H1 (cell line): Measurements from ENCODE around the gene RMND1.

Experiments used
- CEBPB ChIP-seq: IDR thresholded peaks from 2 replicates; pipeline ENCODE4 v1.6.1; 2012; ENCODE audit warnings: low read depth, low read length
- FOSL1 ChIP-seq: IDR thresholded peaks from 2 replicates; pipeline ENCODE4 v1.6.1; 2011; ENCODE audit warnings: mild to moderate bottlenecking, low read depth, low read length, moderate library complexity; ENCODE audit not compliant: insufficient read depth
- JUN ChIP-seq: IDR thresholded peaks from 2 replicates; pipeline ENCODE4 v1.6.1; 2011; ENCODE audit warnings: low read depth, mild to moderate bottlenecking, improper control_type of control experiment, low read length
- NRF1 ChIP-seq: IDR thresholded peaks from 2 replicates; pipeline ENCODE4 v1.6.1; 2011; ENCODE audit warnings: mild to moderate bottlenecking, low read depth, low read length, improper control_type of control experiment
- POLR2A ChIP-seq, 2 experiments: IDR thresholded peaks; 1 replicate in 1 of 2; 2 replicates in 1 of 2; pipeline ENCODE4 v1.6.1; 2011; ENCODE audit warnings: low read depth in 2 of 2, low read length in 2 of 2, mild to moderate bottlenecking in 2 of 2; ENCODE audit errors: control extremely low read depth in 1 of 2
- TCF12 ChIP-seq: IDR thresholded peaks from 2 replicates; pipeline ENCODE4 v1.6.1; 2011; ENCODE audit warnings: low read depth, mild to moderate bottlenecking, low read length

- no peak for TF ChIP-seq TCF12
- TF ChIP-seq FOSL1, result no peak
- no peak for TF ChIP-seq CEBPB
- no peak for TF ChIP-seq POLR2A (IDR thresholded peaks at IDR 0.05; ENCODE audit: control extremely low read depth in 1 of 2, low read depth in 2 of 2, low read length in 2 of 2)
- TF ChIP-seq JUN, result no peak
- no peak for TF ChIP-seq NRF1
Measured at GRCh38 chr6:151425561-151425960, 26.4 kb downstream of the RMND1 start.
